ENCODE results near the gene ZBTB8OS.

GRCh38 chr1:32659581-32659980 lies 9.2 kb upstream of the ZBTB8OS start:
- TF ChIP-seq, protein P1, sequence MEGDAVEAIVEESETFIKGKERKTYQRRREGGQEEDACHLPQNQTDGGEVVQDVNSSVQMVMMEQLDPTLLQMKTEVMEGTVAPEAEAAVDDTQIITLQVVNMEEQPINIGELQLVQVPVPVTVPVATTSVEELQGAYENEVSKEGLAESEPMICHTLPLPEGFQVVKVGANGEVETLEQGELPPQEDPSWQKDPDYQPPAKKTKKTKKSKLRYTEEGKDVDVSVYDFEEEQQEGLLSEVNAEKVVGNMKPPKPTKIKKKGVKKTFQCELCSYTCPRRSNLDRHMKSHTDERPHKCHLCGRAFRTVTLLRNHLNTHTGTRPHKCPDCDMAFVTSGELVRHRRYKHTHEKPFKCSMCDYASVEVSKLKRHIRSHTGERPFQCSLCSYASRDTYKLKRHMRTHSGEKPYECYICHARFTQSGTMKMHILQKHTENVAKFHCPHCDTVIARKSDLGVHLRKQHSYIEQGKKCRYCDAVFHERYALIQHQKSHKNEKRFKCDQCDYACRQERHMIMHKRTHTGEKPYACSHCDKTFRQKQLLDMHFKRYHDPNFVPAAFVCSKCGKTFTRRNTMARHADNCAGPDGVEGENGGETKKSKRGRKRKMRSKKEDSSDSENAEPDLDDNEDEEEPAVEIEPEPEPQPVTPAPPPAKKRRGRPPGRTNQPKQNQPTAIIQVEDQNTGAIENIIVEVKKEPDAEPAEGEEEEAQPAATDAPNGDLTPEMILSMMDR (IDR thresholded peaks at IDR 0.05), result no peak
- no peak for TF ChIP-seq CBFB (CRISPR knock-in tag; IDR thresholded peaks at IDR 0.05; ENCODE audit: low read depth)
- no peak for TF ChIP-seq NR3C1 (CRISPR knock-in tag; conservative IDR thresholded peaks at IDR 0.05; ENCODE audit: low read depth)
- no peak for TF ChIP-seq ELF4 (CRISPR knock-in tag; IDR thresholded peaks at IDR 0.05; ENCODE audit: low read depth)
- no peak for TF ChIP-seq MLX (CRISPR knock-in tag; IDR thresholded peaks at IDR 0.05)
- no peak for TF ChIP-seq TCF7 (CRISPR knock-in tag; IDR thresholded peaks at IDR 0.05; ENCODE audit: low read depth)
- no peak for TF ChIP-seq NFE2L1 (CRISPR knock-in tag; IDR thresholded peaks at IDR 0.05)
